ENCODE data around the gene COL27A1.

Gene COL27A1

DNA sequence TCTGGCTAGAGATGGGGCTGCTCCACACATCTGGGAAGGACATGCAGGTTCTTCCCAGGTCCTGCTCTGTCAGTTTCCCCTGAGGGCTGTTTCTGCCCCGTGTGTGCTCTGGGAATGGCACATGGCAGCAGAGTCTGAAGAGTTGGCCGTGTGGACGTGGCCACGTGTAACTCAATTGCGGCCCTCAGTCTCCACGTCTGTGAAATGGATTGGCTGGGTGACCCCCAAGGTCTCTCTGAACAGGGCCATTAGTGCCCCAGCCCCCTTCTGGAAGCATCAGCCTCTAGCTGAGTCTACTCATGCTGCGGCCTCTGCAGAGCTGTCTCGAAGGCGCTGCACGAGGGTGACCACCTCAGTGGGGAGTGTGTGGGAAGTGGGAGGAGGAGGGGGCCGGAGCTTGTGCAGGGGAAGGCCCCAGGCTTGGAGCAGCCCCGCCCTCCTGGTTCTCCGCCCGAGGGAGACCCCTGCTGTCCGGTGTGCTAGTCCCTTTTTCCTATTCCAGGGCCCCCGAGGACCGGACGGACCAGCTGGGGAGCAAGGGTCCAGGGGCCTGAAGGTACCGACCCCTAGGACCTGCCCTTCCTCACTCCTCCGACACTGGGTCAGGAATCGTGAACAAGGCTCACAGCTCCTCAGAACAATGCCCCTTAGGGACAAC is 108.6 kb downstream of the COL27A1 start:
- Histone ChIP-seq H3K36me3 (ENCODE audit: control insufficient read depth, insufficient read depth, low read length) (no peaks in the 10 kb centered on the region), H3K4me3 (ENCODE audit: low read depth, low read length) (no peak overlapping the region), H3K79me2 (no peaks in the 10 kb centered on the region), H3K4me1 (no peaks in the 10 kb centered on the region), H3K27me3 (ENCODE audit: control insufficient read depth, insufficient read depth, low read length) (no peaks in the 10 kb centered on the region), H3K9me3 (ENCODE audit: control insufficient read depth, low read length) (no peaks in the 10 kb centered on the region), H3K27ac (no peak overlapping the region), H3K4me2 (ENCODE audit: low read length) (no peak overlapping the region), H3K9ac (no peak overlapping the region), H2AFZ (no peak overlapping the region)
- TF ChIP-seq, protein P1, sequence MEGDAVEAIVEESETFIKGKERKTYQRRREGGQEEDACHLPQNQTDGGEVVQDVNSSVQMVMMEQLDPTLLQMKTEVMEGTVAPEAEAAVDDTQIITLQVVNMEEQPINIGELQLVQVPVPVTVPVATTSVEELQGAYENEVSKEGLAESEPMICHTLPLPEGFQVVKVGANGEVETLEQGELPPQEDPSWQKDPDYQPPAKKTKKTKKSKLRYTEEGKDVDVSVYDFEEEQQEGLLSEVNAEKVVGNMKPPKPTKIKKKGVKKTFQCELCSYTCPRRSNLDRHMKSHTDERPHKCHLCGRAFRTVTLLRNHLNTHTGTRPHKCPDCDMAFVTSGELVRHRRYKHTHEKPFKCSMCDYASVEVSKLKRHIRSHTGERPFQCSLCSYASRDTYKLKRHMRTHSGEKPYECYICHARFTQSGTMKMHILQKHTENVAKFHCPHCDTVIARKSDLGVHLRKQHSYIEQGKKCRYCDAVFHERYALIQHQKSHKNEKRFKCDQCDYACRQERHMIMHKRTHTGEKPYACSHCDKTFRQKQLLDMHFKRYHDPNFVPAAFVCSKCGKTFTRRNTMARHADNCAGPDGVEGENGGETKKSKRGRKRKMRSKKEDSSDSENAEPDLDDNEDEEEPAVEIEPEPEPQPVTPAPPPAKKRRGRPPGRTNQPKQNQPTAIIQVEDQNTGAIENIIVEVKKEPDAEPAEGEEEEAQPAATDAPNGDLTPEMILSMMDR (IDR thresholded peaks at IDR 0.05), result no peak

DNA sequence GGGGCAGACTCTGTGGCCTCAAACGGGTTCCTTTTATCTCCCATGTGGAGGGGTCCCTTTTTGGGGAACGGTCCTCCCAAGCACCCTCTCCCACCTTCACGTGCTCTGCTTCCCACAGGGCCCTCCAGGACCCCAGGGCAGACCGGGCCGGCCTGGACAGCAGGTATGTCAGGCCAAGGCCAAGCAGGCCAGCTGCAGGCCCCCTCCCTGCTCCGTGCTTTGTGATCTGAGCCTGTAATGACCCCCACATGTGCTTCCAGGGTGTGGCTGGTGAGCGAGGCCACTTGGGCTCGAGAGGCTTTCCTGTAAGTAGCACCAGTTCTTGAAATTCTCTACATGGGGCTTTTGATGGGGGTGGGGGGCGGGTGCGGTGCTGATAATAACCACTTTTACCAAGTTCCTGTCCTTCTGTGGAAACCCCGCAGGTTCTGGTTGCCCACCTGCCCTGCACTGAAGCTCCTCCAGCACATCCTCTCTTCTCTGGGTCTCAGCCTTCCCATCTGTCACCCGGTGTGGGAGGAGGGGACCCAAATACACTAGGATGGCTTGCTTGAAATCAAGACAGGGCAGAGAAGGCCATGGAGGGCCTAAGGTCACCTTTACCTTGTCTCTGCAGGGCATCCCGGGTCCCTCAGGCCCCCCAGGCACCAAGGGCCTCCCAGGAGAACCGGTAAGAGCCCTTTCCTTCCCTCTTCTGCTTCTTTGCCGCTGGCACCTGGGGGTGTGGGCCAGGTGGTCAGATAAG is 109.6 kb downstream of the COL27A1 start:
- no peak overlapping the region for H3K4me2 ChIP-seq (ENCODE audit: low read length)
- H3K4me1 ChIP-seq, result no peaks in the 10 kb centered on the region
- no peaks in the 10 kb centered on the region for H3K36me3 ChIP-seq (ENCODE audit: control insufficient read depth, insufficient read depth, low read length)
- no peak overlapping the region for H3K9ac ChIP-seq
- H3K4me3 ChIP-seq (ENCODE audit: low read depth, low read length), result no peak overlapping the region
- H3K79me2 ChIP-seq, result no peaks in the 10 kb centered on the region
- no peaks in the 10 kb centered on the region for H3K27me3 ChIP-seq (ENCODE audit: control insufficient read depth, insufficient read depth, low read length)
- no peaks in the 10 kb centered on the region for H3K9me3 ChIP-seq (ENCODE audit: control insufficient read depth, low read length)
- TF ChIP-seq, protein P1 (IDR thresholded peaks at IDR 0.05), result no peak
- no peak overlapping the region for H3K27ac ChIP-seq
- no peak overlapping the region for H2AFZ ChIP-seq

DNA sequence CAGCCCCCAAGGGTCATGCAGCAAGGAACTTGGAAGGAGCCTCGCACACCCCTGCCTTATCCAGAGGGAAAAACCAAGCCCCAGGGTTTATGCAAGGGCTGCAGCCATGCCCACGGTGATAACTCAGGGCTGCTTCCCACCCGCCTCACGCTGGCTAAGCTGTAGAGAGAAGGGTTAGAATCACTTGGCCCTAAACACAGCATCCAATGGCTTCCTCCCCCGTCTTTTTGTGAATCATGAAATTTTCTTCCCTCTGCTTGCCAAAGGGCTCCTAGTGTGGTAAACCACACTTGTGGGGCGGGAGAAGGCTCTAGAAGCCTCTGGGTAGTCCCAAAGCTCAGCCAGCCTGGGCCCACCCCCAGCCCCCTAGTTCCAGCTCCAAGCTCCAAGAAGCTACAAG is 111.6 kb downstream of the COL27A1 start:
- TF ChIP-seq, protein P1 (IDR thresholded peaks at IDR 0.05), result no peak
- Histone ChIP-seq H3K9me3 (ENCODE audit: control insufficient read depth, low read length) (no peaks in the 10 kb centered on the region), H3K27ac (no peak overlapping the region), H3K79me2 (no peaks in the 10 kb centered on the region), H3K4me3 (ENCODE audit: low read depth, low read length) (no peak overlapping the region), H3K4me1 (no peaks in the 10 kb centered on the region), H3K27me3 (ENCODE audit: control insufficient read depth, insufficient read depth, low read length) (no peaks in the 10 kb centered on the region), H3K4me2 (ENCODE audit: low read length) (no peak overlapping the region), H3K36me3 (ENCODE audit: control insufficient read depth, insufficient read depth, low read length) (no peaks in the 10 kb centered on the region), H2AFZ (no peak overlapping the region), H3K9ac (no peak overlapping the region)

DNA sequence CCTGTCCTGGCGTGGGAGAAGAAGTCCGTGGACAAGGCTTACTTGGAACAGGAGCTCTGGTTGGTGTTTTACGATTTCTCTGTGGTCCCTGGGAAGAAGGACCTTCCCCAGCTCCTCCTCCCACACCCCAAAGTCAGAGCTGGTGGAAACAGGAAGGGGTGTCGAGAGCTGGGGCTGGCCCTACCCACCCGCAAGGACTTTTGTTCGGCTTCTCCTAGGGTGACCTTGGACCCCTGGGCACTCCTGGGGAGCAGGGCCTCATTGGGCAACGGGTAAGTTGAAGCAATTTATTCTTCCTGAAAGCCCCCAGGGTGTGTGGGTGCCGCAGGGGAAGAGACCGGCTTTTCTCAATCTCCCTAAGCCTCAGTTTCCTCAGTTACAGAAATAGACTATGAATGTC is 113.7 kb downstream of the COL27A1 start:
- no peak overlapping the region for H3K4me3 ChIP-seq (ENCODE audit: low read depth, low read length)
- no peaks in the 10 kb centered on the region for H3K4me1 ChIP-seq
- H2AFZ ChIP-seq, result no peak overlapping the region
- no peak overlapping the region for H3K9ac ChIP-seq
- H3K27ac ChIP-seq, result no peak overlapping the region
- H3K9me3 ChIP-seq (ENCODE audit: control insufficient read depth, low read length), result no peaks in the 10 kb centered on the region
- no peaks in the 10 kb centered on the region for H3K79me2 ChIP-seq
- no peaks in the 10 kb centered on the region for H3K36me3 ChIP-seq (ENCODE audit: control insufficient read depth, insufficient read depth, low read length)
- TF ChIP-seq, protein P1 (IDR thresholded peaks at IDR 0.05), result no peak
- H3K4me2 ChIP-seq (ENCODE audit: low read length), result no peak overlapping the region
- no peaks in the 10 kb centered on the region for H3K27me3 ChIP-seq (ENCODE audit: control insufficient read depth, insufficient read depth, low read length)

Data from parathyroid adenoma (tissue), 2 donors.